CD4-positive, alpha-beta T cell treated with Interleukin-10 for 1 hour (primary cell): ENCODE data around the gene RAI14.

Experiments used
- DNase-seq: peaks from one replicate; pipeline ENCODE4 v3.0.0-alpha.2; 2020

Gene RAI14

DNA sequence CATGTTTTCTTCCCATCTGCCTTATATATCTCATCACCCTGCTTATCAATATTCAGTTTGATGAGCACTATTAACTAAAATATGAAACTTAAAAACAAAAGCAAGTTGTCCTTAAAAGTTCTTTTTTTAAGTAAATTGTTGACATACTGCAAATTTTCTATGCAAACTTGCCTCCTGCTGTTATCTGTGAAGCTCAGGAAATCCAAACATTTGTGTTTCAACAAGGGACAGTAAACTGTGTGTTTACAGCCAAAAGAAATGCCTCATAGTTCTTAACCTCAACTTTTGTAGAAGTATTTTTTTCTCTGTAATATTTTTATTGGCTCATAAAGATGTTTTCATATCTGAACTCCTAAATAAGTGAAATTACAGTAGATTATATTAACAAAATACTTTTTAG lies 175.2 kb downstream of the RAI14 start:
- DNase-seq = no peak

- DNase-seq = no peak
Observed at GRCh38 chr5:34832568-34832967, 176.4 kb downstream of the RAI14 start.

DNA sequence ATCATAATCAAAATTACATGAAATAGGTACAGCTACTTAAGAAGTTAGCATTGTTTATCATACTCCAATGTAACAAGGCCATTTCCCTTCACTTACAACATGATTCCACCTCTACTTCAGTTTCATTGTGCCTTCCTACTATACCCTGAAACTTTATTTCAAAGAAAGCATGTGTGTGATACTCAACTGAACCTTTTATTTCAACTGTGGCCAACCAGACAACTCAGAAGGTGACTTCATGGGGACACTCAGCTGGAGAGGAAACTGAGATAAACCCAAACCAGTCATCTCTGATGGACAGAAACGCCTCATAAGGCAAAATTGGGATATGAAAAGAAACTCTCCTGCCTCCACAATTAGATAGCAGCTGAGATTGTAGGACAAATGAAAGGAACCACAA lies 177.0 kb downstream of the RAI14 start:
- no peak for DNase-seq

GRCh38 chr5:34833976-34834793 lies 178.1 kb downstream of the RAI14 start:
- DNase-seq = no peak

DNA sequence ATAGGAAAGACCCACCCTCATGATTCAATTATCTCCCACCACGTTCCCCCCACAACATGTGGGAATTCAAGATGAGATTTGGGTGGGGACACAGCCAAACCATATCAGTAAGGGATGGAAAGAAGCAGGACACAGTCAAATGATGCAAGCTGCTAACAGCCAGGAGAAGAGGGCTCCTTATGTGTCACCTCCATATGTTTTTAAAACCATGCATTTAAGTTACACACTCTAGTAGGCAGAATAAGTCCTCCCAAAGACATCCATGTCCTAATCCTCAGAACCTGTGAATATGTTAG lies 178.6 kb downstream of the RAI14 start:
- DNase-seq = no peak

DNA sequence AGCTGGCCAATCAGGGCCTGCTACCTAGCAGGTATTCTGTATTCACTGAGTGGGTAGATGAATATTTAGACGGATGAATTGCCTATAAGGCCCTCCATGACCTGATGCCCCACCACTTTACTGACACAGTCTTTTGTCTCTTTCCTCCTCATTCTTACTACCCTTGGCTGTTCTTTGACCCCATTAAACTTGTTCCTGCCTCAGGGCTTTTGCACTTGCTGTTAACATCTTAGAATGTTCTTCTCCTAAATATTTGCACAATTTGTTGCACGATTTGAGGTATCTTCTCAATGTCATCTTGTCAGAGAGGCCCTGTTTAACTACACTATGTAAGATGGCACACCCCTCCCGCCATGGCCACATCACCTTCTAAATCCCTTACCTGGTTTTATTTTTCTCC lies 179.5 kb downstream of the RAI14 start:
- DNase-seq = no peak

DNA sequence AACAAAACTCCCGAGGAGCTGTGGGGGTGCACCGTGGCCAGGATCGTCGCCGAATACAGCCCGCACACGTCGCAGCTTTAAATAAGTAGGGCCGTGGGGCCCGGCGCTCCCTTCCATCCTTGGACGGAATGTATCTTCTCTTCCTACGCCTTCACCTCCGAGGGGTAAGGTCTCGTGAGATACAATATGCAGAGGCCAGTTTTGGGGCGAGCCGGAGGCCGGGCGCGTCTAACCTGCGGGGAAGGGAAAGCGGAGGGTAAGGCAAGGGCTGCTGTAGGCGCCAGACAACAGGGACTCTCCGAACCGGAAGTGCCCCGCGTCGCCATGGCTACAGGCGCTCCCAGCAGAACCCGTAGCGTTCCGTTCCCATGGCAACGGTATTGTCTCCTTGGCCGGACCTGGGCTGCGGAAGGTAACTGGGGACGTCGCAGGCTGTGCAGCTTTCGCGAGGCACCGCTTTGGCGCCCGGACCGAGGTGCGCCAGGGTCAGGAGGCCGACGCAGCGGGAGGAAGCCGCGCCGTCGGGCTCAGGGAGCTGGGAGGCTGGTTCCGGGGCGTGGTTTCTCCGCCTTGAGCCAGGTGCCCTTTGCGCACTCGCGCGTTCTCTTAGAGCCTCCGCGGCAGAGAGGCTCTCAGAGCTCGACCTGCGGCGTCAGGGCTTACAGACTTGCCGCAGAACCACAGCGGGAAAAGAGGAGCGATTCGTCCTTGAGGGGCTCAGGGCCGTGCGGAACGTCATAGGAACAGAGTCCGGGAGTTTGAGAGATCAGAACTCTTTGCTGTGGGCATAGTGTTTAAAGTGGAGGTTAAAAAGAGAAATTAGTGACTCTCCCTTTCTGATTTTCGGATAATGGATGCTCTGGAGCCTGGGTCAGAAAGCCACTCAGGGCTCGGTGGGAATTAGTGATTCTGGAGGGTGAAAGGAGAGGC lies 182.9 kb downstream of the RAI14 start, which contains the start of gene TTC23L:
TTC23L (plus strand) TSS at position 380 of the 930 bp plus-strand sequence. CDS start 1,508 bp downstream, outside the sequence.
- DNase-seq = peak; percentile 92

DNA sequence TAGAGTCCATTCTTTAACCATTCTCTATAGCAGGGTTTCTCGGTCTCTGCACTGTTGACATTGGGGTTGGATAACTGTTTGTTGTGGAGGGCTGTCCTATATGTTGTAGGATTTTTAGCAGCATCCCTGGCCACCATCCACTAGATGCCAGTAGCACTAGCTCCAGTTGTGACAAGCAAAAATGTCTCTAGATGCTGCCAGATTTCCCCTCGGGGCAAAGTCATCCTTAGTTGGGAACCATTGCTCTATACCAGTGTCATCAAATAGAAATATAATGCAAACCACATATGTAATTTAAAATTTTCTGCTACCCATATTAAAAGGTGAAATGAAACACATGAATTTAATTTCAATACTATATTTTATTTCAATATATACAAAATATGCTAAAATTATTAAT lies 185.7 kb downstream of the RAI14 start:
- no peak for DNase-seq

- no peak for DNase-seq
Observed at GRCh38 chr5:34842554-34842953, 186.4 kb downstream of the RAI14 start.

DNA sequence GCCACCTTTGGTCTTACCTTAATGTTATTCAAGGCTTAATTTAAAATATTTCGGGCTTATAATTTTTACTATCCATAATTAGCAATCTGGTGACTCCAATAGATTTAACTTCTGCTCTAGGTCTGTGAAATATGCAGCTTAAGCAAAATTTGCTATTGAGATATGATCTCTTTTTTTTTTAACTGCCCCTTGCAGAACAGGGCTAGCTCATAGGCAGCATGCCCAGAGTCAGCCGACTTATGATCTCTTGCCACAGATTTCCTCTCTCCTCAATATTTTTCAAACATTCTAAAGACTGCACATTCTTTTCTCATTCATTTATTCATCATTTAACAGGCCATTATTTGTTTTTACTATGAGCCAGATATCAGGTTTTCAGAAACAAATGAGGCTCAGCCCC lies 187.4 kb downstream of the RAI14 start:
- no peak for DNase-seq

GRCh38 chr5:34844106-34844505 lies 188.0 kb downstream of the RAI14 start:
- DNase-seq = no peak

GRCh38 chr5:34844999-34845398 lies 188.9 kb downstream of the RAI14 start:
- no peak for DNase-seq

- DNase-seq = no peak
Observed at GRCh38 chr5:34847056-34847455, 190.9 kb downstream of the RAI14 start.

DNA sequence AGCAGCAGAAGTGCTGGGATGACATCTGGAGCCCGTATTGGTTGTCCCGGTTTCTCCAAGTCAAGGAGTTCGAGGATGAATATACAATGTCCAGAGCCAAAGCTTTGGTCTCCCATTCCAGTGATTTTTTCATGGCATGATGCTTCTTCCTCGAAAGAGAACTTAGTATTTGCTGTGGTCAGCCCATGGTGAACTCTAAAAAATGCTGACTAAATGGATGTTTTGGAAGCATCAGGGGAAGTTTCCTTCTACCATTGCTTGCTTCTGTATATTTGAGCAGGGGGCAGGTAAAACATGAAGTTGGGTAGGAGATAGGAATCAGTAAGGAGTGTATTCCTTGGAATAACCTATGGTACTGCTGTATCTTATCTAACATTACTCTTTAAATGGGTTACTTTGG lies 191.4 kb downstream of the RAI14 start:
- DNase-seq = no peak

- no peak for DNase-seq
Observed at GRCh38 chr5:34848230-34848629, 192.1 kb downstream of the RAI14 start.

DNA sequence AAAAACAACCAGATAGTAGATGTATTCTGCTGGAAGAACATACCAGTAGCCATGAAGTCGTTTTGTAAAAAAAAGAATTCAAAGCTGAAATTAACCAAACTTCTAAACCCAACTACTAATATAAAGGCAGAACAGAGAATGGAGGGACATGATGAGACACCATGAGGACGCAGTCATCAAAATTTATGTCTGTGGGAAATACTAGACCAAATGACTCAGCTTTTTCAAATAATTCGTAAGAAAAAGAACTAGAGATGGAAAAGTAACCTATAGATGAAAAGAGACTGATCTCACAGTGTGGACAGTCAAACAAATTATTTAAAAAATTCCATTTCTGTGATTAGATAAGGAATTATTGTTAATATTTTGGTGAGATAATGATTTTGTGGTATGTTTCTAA lies 193.1 kb downstream of the RAI14 start:
- no peak for DNase-seq

DNA sequence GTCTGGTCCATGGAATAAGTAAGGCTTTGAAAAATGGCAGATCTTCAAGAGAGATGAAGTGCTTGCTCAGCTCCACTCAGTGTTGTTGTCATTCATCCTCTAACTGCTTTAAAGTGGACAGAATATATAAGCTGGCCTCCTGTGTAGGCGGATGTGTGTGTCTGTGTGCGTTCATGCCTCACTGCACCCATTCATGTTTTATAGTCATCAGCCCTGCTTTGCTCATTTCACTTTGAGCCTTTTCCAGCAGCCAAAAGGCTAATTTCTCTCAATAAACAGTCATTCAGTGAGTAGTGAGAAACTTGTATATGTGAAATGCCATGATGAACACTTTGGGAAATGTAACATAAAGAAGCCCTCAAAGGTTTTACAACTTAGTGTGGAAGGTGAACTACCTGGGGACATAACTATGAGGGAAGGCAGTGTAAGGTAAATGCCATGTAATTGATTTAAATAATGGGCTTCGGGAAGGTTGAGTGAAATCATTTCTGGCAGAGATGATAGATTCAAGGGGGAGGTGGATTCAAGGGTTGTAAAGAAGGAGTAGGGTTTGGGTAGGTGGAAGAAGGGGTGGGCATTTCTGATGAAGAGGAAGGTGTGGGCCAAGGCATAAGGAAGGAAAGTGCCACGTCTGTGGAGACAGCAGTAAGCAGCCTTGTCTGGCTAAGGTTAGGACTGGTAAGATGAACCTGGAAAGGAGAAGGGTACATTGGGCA lies 198.5 kb downstream of the RAI14 start:
- no peak for DNase-seq

- no peak for DNase-seq
Observed at GRCh38 chr5:34857161-34857560, 201.0 kb downstream of the RAI14 start.

DNA sequence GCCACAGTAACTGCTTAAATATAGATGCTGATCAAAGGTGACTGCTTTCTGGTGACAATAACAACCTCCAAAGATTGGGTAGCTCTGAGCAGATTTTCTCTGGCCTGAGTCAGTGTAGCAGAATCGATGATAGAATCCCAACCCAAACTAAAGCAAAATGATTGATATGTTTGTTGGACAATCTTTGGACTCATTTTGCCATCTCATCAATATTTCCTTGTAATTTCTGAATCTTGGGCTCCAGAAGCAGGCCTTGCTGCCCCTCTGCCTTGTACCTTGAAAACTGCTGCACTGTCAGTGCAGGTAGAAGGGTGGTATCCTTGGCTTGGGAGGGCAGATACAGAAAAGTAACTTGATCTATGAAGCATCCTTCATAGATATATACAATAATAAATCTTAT lies 201.8 kb downstream of the RAI14 start:
- no peak for DNase-seq

GRCh38 chr5:34858790-34859189 lies 202.7 kb downstream of the RAI14 start:
- DNase-seq = no peak

DNA sequence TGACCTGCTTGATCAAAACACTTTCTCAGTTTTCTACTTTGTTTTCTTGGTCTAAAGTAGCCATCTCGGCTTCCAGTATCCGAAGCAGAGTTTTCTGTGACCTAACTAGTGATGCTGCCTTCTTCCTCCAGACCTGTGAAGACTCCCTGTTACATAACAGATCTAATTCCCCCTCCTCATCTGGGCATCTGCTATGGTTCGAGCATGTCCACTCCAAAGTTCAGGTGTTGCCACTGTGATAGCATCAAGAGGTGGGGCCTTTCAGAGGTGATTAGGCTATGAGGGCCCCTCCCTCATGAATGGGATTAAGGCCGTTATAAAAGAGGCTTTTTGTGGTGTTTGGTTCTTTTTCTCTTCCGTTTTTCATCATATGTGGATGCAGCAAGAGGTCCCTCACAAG lies 203.1 kb downstream of the RAI14 start:
- no peak for DNase-seq

- DNase-seq = no peak
Observed at GRCh38 chr5:34863946-34864345, 207.8 kb downstream of the RAI14 start.

DNA sequence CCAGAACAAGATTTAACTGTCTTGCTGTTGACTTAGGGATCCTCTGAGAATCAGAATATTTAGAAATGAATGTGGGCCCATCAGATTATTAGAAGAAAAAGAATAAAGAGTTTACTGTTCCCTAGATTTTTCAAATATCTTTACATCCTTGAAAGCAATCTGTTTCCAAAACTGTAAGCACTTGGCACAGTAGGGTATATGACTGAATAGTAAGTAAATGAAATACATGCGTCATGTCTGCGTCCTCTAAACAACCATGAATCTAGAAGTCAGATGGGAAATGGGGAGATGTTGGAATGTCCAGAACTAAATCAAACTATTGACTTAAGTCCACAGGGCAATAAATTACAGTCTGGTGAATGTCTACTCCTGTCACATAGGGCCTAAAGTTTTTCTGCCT lies 209.0 kb downstream of the RAI14 start:
- DNase-seq = no peak
